Choroid plexus epithelial cell (primary cell): ENCODE results near the gene YBEY.

ENCODE experiments used
- DNase-seq: peaks from one replicate; pipeline ENCODE4 v3.0.0-alpha.2; 2010; ENCODE audit warnings: low read depth
- H3K4me3 ChIP-seq: 2 replicates; pipeline ENCODE4 v1.5.1; 2011; ENCODE audit warnings: low read depth, mild to moderate bottlenecking, control low read depth, low read length, moderate library complexity
- TF ChIP-seq, protein P1 (sequence below): conservative IDR thresholded peaks from 2 replicates; pipeline ENCODE4 v1.5.1; 2011; ENCODE audit warnings: low read depth, mild to moderate bottlenecking, control low read depth, inconsistent platforms, low read length, moderate library complexity

YBEY gene

DNA sequence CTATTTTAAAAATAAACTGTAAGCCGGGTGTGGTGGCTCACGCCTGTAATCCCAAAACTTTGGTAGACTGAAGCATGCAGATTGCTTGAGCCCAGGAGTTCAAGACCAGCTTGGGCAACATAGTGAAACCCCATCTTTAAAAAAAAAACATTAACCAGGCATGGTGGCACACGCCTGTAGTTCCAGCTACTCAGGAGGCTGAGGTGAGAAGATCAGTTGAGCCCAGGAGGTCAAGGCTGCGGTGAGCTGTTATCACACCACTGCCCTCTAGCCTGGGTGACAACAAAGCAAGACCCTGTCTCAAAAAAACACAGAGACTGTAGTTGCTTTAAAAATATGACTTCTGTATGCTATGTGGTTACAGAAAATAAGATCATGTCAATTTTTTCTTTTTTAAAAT is 33.3 kb upstream of the YBEY start:
- TF ChIP-seq, protein P1, sequence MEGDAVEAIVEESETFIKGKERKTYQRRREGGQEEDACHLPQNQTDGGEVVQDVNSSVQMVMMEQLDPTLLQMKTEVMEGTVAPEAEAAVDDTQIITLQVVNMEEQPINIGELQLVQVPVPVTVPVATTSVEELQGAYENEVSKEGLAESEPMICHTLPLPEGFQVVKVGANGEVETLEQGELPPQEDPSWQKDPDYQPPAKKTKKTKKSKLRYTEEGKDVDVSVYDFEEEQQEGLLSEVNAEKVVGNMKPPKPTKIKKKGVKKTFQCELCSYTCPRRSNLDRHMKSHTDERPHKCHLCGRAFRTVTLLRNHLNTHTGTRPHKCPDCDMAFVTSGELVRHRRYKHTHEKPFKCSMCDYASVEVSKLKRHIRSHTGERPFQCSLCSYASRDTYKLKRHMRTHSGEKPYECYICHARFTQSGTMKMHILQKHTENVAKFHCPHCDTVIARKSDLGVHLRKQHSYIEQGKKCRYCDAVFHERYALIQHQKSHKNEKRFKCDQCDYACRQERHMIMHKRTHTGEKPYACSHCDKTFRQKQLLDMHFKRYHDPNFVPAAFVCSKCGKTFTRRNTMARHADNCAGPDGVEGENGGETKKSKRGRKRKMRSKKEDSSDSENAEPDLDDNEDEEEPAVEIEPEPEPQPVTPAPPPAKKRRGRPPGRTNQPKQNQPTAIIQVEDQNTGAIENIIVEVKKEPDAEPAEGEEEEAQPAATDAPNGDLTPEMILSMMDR: no peak
- DNase-seq: no peak
- H3K4me3 ChIP-seq: no peak overlapping the region

DNA sequence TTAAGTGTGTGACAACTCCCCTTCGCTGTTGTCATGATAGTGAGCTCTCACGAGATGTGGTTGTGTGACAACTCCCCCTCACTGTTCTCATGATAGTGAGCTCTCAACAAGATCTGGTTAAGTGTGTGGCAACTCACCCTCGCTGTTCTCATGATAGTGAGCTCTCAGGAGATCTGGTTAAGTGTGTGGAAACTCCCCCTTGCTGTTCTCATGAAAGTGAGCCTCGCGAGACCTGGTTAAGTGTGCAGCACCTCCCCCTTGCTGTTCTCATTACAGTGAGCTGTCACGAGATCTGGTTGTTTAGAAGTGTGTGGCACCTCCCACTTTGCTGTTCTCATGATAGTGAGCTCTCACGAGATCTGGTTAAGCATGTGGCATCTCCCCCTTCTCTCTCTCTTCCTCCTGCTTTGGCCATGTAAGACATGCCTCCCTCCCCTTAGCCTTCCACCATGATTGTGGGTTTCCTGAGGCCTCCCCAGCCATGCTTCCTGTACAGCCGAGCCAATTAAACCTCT is 32.5 kb upstream of the YBEY start:
- TF ChIP-seq, protein P1: no peak
- H3K4me3 ChIP-seq: no peak overlapping the region
- peak; percentile 57 for DNase-seq

DNA sequence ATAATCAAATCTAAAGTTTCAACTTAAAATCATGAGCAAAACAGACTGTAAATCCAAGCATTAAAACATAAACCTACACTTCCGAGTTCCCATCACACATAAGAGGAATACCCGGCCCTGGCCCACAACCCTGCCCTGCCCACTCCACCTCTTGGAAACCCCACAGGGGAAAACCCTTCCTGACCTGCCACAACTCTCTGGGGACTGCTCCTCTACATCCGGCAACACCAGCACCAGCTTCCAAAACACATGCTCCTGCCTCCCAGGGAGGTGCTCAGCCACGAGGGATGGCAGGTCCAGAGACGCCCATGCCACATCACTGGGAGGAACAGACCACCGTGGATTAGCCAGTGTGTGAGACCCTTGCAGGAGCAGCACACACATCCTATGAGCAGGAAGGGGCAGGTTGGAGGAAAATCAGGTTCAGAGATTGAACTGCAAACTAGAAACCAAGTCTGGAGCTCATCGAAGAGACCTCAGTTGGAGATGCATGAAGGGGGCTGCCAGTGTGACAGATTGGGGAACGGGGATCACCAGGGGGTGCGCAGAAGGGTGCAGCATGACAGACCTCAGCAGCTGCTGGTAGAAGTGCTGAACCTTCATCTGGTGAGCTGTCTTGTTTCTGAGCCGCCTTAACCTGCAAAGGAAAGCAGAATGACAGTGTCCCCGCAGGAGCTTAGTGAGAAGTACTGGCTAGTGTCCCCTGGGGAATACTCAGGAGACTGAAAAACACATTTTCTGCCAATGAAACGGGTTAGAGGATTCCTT is 31.8 kb upstream of the YBEY start:
- H3K4me3 ChIP-seq: no peak overlapping the region

DNA sequence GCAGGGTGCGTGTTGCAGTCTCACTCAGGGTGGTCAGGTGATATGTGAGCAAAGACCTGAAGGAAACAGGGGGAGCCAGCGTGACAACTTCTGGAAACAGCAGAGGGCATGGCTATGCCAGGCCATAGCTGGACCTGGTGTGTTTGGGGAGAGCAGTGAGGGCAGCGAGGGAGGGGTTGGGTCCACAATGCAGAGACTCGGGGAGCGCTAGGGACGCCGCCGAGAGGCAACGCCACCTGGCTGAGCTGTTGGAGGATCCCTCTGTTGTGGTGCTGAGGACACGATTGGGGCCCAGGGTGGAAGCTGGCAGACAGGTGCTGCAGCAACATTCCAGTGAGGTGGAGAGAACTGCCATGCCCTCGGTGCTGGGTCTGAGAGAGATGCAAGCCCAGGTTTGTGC is 31.0 kb upstream of the YBEY start:
- no peak for DNase-seq
- no peak overlapping the region for H3K4me3 ChIP-seq
- TF ChIP-seq, protein P1: no peak

More for the DNA sequence above, 31.8 kb upstream of the YBEY start:
- no peak for DNase-seq
- TF ChIP-seq, protein P1: no peak

DNA sequence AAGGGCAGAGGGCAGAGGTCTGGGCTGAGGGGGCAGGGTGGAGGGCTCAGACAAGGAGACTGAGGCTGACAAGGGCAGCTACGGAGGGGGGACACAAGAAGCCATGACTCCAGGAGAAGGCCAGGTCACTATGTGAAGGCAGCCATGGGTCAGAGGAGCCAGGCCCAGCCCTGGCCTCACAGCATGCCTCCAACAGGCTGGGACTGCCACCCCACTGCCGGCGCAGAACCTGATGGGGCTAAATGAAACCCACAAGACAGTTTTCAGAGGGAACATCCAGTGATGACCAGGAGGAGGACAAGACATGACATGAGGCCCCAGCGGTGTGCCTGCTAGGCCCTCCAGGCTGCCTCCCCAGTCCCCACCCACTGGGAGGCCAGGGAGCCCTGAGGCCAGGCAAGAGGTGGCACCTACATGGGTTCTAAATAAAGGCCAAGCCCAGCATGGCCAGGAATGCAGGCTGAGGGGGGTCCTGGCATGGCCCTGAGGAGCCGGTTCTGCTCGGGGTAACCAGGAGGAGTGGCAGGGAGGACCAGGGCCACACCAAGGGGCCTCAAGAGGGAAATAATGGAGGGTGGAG is 30.3 kb upstream of the YBEY start:
- DNase-seq: no peak
- TF ChIP-seq, protein P1: no peak
- H3K4me3 ChIP-seq: no peak overlapping the region

DNA sequence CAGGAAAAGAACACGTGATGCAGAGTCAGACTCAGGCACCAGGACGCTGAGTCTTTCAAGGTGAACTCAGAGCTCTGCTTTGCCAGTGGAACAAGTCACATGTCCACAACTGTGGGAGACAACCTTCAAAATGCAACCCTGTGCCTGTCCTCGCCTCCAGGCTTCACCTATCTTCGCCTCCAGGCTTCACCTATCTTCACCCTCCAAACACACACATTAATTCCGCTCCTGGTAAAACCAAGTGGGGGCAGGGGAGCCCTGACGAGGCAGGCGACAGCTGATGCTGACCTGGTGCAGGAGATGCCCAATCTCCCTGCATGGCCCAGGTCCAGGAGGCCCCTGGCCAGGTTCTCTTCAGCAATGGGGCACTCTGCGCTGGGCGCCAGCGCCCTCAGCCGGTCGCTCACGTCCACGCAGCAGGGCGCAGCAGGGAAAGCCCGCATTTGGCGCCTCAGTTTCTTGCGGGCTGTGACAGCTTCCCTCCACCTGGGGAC is 29.6 kb upstream of the YBEY start:
- H3K4me3 ChIP-seq: no peak overlapping the region
- DNase-seq: no peak
- TF ChIP-seq, protein P1: no peak
